ENCODE results near the gene TUBGCP2.
"Not testable (repeated sequence)": the region's sequence is repeated elsewhere in the genome, so short reads cannot be mapped to it uniquely, and the experiment has no call there.

Gene TUBGCP2

GRCh38 chr10:133266056-133266795, 42.4 kb downstream of the TUBGCP2 start:
- ATAC-seq (no peak), DNase-seq (no peak)

- not testable (repeated sequence) for ATAC-seq, DNase-seq
These were observed 43.6 kb downstream of the TUBGCP2 start for GRCh38 chr10:133265052-133265451.

- DNase-seq (no peak), ATAC-seq (no peak)
These were observed 44.2 kb downstream of the TUBGCP2 start for GRCh38 chr10:133264461-133264860.

- ATAC-seq = no peak
- DNase-seq = no peak
These were observed 45.0 kb downstream of the TUBGCP2 start for GRCh38 chr10:133263674-133264073.

- no peak for ATAC-seq
These were observed 46.0 kb downstream of the TUBGCP2 start for GRCh38 chr10:133262696-133263095.

GRCh38 chr10:133261726-133262325, 46.8 kb downstream of the TUBGCP2 start:
- DNase-seq (peak; percentile 91), ATAC-seq (peak; percentile 45)

More at GRCh38 chr10:133262696-133263095, 46.0 kb downstream of the TUBGCP2 start:
- no peak for DNase-seq

- peak; percentile 83 for DNase-seq
- ATAC-seq = peak; percentile 67
These were observed 47.6 kb downstream of the TUBGCP2 start for GRCh38 chr10:133260895-133261725.

GRCh38 chr10:133259602-133259989, 49.1 kb downstream of the TUBGCP2 start:
- ATAC-seq (no peak), DNase-seq (no peak)

- DNase-seq (peak; percentile 92), ATAC-seq (peak; percentile 64)
These were observed 49.7 kb downstream of the TUBGCP2 start for GRCh38 chr10:133258818-133259601.

GRCh38 chr10:133258066-133258817, 50.4 kb downstream of the TUBGCP2 start:
- ATAC-seq (peak; percentile 11), DNase-seq (peak; percentile 62)

GRCh38 chr10:133257489-133258065, 51.1 kb downstream of the TUBGCP2 start:
- DNase-seq (peak; percentile 57), ATAC-seq (no peak)

- ATAC-seq = no peak
- DNase-seq = no peak
These were observed 53.3 kb downstream of the TUBGCP2 start for GRCh38 chr10:133255323-133255722.

- DNase-seq (no peak), ATAC-seq (no peak)
These were observed 54.1 kb downstream of the TUBGCP2 start for GRCh38 chr10:133254421-133255120.

- ATAC-seq (no peak), DNase-seq (no peak)
These were observed 55.2 kb downstream of the TUBGCP2 start for GRCh38 chr10:133253361-133253955.

- DNase-seq = no peak
- no peak for ATAC-seq
These were observed 56.5 kb downstream of the TUBGCP2 start for GRCh38 chr10:133252223-133252552.

- ATAC-seq = no peak
- no peak for DNase-seq
These were observed 57.1 kb downstream of the TUBGCP2 start for GRCh38 chr10:133251388-133252222.

- DNase-seq (no peak), ATAC-seq (no peak)
These were observed 58.5 kb downstream of the TUBGCP2 start for GRCh38 chr10:133249975-133250754.

GRCh38 chr10:133249094-133249780, 59.4 kb downstream of the TUBGCP2 start:
- DNase-seq (no peak), ATAC-seq (no peak)

Measured in stimulated activated naive CD8-positive, alpha-beta T cell treated with anti-CD3 and anti-CD28 coated beads, Interleukin-15, Interleukin-2, amounts not matched to agents 100 U/mL and 50 U/mL, for 24 hours (primary cell).